Glutamatergic neuron (in vitro differentiated cells): Measurements from ENCODE around the gene PCDHB12. TPM values are rescaled to one million over a fixed set of nuclear protein-coding genes. Genes with fewer than 3 reads are reported as not detected.
"Not testable (repeated sequence)": the region's sequence is repeated elsewhere in the genome, so short reads cannot be mapped to it uniquely, and the experiment has no call there.

Source experiments
- DNase-seq: peaks from one replicate; pipeline ENCODE4 v3.0.0; 2022
- H3K27ac Mint-ChIP-seq: one replicate; pipeline ENCODE4 v1.8.0; 2020; ENCODE audit warnings: mild to moderate bottlenecking, mixed read lengths, inconsistent platforms; ENCODE audit not compliant: unreplicated experiment
- H3K27me3 Mint-ChIP-seq: one replicate; pipeline ENCODE4 v1.8.0; 2020; ENCODE audit warnings: mild to moderate bottlenecking, moderate library complexity, mixed read lengths, inconsistent platforms; ENCODE audit not compliant: unreplicated experiment
- H3K36me3 Mint-ChIP-seq: one replicate; pipeline ENCODE4 v1.8.0; 2020; ENCODE audit warnings: mild to moderate bottlenecking, mixed read lengths, inconsistent platforms; ENCODE audit not compliant: unreplicated experiment
- H3K4me1 Mint-ChIP-seq: one replicate; pipeline ENCODE4 v1.8.0; 2020; ENCODE audit warnings: mild to moderate bottlenecking, low read depth, mixed read lengths, inconsistent platforms; ENCODE audit not compliant: unreplicated experiment
- H3K4me3 Mint-ChIP-seq: one replicate; pipeline ENCODE4 v1.8.0; 2020; ENCODE audit warnings: mild to moderate bottlenecking, mixed read lengths, inconsistent platforms; ENCODE audit not compliant: unreplicated experiment
- H3K9me3 Mint-ChIP-seq: one replicate; pipeline ENCODE4 v1.8.0; 2020; ENCODE audit warnings: mild to moderate bottlenecking, moderate library complexity, mixed read lengths, inconsistent platforms; ENCODE audit not compliant: unreplicated experiment
- CTCF ChIP-seq: fragments of 200-600 bp; sonication (generic); IDR thresholded peaks from one replicate; pipeline ENCODE4 v1.5.0; 2021; ENCODE audit not compliant: partially characterized antibody, unreplicated experiment
- long read RNA-seq: library from polyadenylated mRNA; unstranded; transcript quantifications from one replicate; pipeline ENCODE4 v2.0.0, GENCODE V29; 2020; ENCODE audit not compliant: unreplicated experiment
- total RNA-seq: library from RNA; stranded (reverse); fragmentation: NEBNext Ultra II Directional; extraction: Animal tissue kit (Norgen Biotek cat#: 25700); gene quantifications from one replicate; pipeline ENCODE4 v1.2.1, GENCODE V29; 2021; ENCODE audit not compliant: unreplicated experiment

Gene PCDHB12
- 14.4 TPM for total RNA-seq
- long read RNA-seq, partial matches to known transcripts, result 0 of 1 reads
- long read RNA-seq, other reads (novel, unspliced or antisense), result 0 of 1 reads

- peak within 1 kb of the TSS; percentile 82 for H3K4me3 Mint-ChIP-seq
- peaks cover 11% of the 10 kb centered on the region for H3K27me3 Mint-ChIP-seq
- no peaks in the 10 kb centered on the region for H3K4me1 Mint-ChIP-seq
- DNase-seq, result peak; percentile 37
- peaks cover 30% of the 10 kb centered on the region for H3K36me3 Mint-ChIP-seq
- H3K9me3 Mint-ChIP-seq, result peaks cover 20% of the 10 kb centered on the region
- H3K27ac Mint-ChIP-seq, result peak within 1 kb of the TSS; percentile 95
- TF ChIP-seq CTCF, result peak; percentile 47
Measured at GRCh38 chr5:141208478-141208877, at the start of gene PCDHB12. Gene PCDHB12 (plus strand): TSS chr5:141208719. CDS start chr5:141208908, 189 bp downstream.

DNA sequence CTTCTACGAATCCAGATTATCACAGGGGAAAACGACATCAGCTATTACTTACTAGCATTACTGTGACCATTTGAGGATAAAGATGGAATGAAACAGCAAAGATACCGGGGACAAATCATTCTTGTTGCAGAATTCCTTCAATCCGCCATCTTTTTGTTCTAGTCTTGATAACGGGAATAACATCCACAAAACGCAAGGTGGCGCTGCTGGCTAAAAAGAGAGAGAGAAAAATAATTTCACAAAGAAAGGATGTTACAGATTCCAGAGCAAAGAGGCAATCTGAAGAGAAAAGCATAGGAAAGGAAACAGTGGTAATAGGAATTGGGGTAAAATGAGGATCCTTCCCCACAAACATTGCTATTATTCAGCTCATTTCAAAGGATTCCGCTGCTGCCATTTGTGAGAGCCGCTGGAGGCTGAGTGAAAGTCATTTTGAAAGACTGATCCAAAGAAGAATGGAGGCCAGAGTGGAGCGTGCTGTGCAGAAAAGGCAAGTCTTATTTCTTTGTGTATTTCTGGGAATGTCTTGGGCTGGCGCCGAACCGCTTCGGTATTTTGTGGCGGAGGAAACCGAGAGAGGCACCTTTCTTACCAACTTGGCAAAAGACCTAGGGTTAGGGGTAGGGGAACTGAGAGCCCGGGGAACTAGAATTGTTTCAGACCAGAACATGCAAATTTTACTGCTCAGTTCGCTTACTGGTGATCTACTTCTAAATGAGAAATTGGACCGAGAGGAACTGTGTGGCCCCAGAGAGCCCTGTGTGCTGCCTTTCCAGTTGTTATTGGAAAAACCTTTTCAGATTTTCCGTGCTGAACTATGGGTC is 35.9 kb upstream of the PCDHB12 start, which contains the start of gene PCDHB7:
Gene PCDHB7 (plus strand): TSS at position 264 of the 824 bp plus-strand sequence. CDS start 192 bp downstream, at position 456.
- H3K36me3 Mint-ChIP-seq, result peaks cover 19% of the 10 kb centered on the region
- DNase-seq, result peak; percentile 33
- peak within 1 kb of the TSS; percentile 9 for H3K4me3 Mint-ChIP-seq
- peak; percentile 31 for TF ChIP-seq CTCF
- no peaks in the 10 kb centered on the region for H3K4me1 Mint-ChIP-seq
- no peaks in the 10 kb centered on the region for H3K27me3 Mint-ChIP-seq
- peaks cover 14% of the 10 kb centered on the region for H3K9me3 Mint-ChIP-seq
- no peak within 1 kb of the TSS for H3K27ac Mint-ChIP-seq

GRCh38 chr5:141174291-141175104 is 34.0 kb upstream of the PCDHB12 start:
- DNase-seq, result peak; percentile 27
- H3K9me3 Mint-ChIP-seq, result peaks cover 14% of the 10 kb centered on the region
- H3K27me3 Mint-ChIP-seq, result not testable (repeated sequence)

DNA sequence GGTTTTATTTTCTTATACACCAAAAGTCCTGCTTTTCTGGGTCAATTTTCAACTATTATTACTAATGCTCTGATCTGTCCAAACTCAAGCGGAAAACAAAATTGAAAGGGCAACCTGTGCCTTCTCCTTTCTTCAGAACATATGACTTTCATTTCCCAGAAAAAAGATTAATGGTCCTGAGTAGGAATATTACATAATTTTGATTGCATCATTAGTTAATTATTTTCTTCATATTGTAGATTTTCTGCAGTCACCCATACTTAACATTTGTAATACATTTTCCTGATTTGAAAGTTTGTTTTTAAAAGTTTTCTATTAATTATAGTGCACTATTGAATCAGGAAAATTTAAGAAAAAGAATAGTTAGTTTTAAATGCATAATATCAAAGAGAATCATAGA is 32.6 kb upstream of the PCDHB12 start:
- Mint-ChIP-seq H3K27ac (no peak overlapping the region), H3K36me3 (peaks cover 25% of the 10 kb centered on the region), H3K9me3 (peaks cover 14% of the 10 kb centered on the region), H3K27me3 (no peaks in the 10 kb centered on the region), H3K4me3 (no peak overlapping the region), H3K4me1 (no peaks in the 10 kb centered on the region)
- no peak for DNase-seq
- no peak for TF ChIP-seq CTCF

More at GRCh38 chr5:141174291-141175104, 34.0 kb upstream of the PCDHB12 start:
- not testable (repeated sequence) for H3K4me1 Mint-ChIP-seq, H3K4me3 Mint-ChIP-seq, H3K27ac Mint-ChIP-seq
- H3K36me3 Mint-ChIP-seq, result peaks cover 19% of the 10 kb centered on the region

DNA sequence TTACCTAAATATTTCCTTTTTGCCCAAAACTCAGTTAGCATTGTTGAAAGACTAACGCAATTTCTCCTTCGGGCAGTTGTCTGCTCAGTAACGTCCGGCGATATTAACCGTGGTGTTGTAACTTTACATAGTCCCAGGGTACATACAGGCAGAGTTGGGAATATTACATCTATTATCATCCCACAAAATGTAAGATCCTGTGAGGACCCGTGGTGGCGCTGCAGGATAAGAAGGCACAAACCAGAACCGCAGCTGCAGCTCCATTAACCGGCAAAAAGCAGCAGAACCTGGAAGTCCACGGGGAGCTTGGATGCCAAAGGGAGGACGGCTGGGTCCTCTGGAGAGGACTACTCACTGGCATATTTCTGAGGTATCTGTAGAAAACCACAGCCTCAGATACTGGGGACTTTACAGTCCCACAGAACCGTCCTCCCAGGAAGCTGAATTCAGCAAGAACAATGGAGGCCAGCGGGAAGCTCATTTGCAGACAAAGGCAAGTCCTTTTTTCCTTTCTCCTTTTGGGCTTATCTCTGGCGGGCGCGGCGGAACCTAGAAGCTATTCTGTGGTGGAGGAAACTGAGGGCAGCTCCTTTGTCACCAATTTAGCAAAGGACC is 30.8 kb upstream of the PCDHB12 start, which contains the start of gene PCDHB8:
Gene PCDHB8 (plus strand): TSS at position 214 of the 615 bp plus-strand sequence. CDS start 245 bp downstream, at position 459.
- peak; percentile 26 for TF ChIP-seq CTCF
- H3K27me3 Mint-ChIP-seq, H3K4me1 Mint-ChIP-seq, H3K4me3 Mint-ChIP-seq, H3K27ac Mint-ChIP-seq: not testable (repeated sequence)
- peak; percentile 41 for DNase-seq
- H3K9me3 Mint-ChIP-seq, result peaks cover 14% of the 10 kb centered on the region
- peaks cover 28% of the 10 kb centered on the region for H3K36me3 Mint-ChIP-seq

DNA sequence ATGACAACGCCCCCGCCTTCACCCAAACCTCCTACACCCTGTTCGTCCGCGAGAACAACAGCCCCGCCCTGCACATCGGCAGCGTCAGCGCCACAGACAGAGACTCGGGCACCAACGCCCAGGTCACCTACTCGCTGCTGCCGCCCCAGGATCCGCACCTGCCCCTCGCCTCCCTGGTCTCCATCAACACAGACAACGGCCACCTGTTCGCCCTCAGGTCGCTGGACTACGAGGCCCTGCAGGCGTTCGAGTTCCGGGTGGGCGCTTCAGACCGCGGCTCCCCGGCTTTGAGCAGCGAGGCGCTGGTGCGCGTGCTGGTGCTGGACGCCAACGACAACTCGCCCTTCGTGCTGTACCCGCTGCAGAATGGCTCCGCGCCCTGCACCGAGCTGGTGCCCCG is 29.1 kb upstream of the PCDHB12 start:
- H3K27ac Mint-ChIP-seq, H3K27me3 Mint-ChIP-seq, H3K4me1 Mint-ChIP-seq, DNase-seq, H3K4me3 Mint-ChIP-seq: not testable (repeated sequence)
- peaks cover 31% of the 10 kb centered on the region for H3K36me3 Mint-ChIP-seq
- peaks cover 18% of the 10 kb centered on the region for H3K9me3 Mint-ChIP-seq

DNA sequence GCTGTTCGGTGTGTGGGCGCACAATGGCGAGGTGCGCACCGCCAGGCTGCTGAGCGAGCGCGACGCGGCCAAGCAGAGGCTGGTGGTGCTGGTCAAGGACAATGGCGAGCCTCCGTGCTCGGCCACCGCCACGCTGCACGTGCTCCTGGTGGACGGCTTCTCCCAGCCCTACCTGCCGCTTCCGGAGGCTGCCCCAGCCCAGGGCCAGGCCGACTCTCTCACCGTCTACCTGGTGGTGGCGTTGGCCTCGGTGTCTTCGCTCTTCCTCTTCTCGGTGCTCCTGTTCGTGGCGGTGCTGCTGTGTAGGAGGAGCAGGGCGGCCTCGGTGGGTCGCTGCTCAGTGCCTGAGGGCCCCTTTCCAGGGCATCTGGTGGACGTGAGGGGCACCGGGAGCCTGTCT is 28.6 kb upstream of the PCDHB12 start:
- H3K9me3 Mint-ChIP-seq, result peaks cover 20% of the 10 kb centered on the region
- H3K4me3 Mint-ChIP-seq, H3K4me1 Mint-ChIP-seq, H3K27ac Mint-ChIP-seq, DNase-seq: not testable (repeated sequence)
- peaks cover 34% of the 10 kb centered on the region for H3K36me3 Mint-ChIP-seq
- peaks cover 13% of the 10 kb centered on the region for H3K27me3 Mint-ChIP-seq
